ENCODE results near the gene SETD2.
A peak's percentile ranks its signal among the peaks of the same experiment; 100 is the strongest.
"Not testable (repeated sequence)": the region's sequence is repeated elsewhere in the genome, so short reads cannot be mapped to it uniquely, and the experiment has no call there.

The SETD2 gene

DNA sequence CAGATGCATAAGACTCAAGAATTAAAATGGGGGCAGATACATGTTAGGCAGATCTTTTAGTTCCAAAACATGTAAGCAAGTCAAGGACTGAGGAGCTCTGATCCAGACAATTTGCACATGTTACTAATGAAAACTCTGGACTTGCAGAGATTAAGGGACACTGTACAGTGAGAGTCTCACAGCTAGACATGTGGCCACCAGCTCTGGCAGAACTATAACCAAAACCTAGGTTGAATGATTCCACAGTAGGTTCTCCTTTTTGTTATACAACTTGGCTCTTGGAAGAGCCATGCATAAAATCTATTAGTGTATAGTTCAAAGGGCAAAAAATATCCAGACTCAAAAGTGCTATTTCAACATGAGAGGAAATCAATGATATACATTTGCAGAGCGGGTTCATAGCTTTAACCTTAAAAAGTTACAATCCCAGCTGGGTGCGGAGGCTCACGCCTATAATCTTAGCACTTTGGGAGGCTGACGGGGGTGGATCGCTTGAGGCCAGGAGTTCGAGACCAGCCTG, 61.8 kb downstream of the SETD2 start:
- Mint-ChIP-seq H3K4me1 (ENCODE audit: low read depth) (no peaks in the 10 kb centered on the region), H3K27ac (no peak overlapping the region), H3K27me3 (ENCODE audit: low read depth) (no peaks in the 10 kb centered on the region), H3K36me3 (ENCODE audit: low read depth) (peaks cover 29% of the 10 kb centered on the region), H3K9me3 (no peaks in the 10 kb centered on the region), H3K4me3 (no peak overlapping the region)

DNA sequence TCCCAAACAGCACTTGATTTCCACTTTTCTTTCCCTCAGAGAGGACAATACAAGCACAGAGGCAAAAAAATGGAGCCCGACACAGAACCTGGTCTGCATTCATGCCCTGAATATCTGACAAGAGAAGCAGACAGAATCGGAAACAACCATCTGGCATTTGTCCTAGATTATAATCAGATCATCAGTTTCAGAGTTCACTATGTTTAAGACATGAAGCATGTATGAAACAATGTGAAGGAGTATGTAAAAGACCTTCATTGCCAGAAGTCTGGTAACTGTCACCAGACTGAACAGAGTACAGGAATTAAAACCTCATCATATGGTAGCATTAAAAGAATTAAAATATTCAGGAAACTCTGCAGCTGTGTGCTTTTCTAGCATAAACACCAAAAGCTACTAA, 65.0 kb downstream of the SETD2 start:
- Mint-ChIP-seq H3K4me3 (no peak overlapping the region), H3K36me3 (ENCODE audit: low read depth) (peaks cover 36% of the 10 kb centered on the region), H3K27ac (no peak overlapping the region), H3K9me3 (no peaks in the 10 kb centered on the region), H3K4me1 (ENCODE audit: low read depth) (no peaks in the 10 kb centered on the region), H3K27me3 (ENCODE audit: low read depth) (no peaks in the 10 kb centered on the region)

DNA sequence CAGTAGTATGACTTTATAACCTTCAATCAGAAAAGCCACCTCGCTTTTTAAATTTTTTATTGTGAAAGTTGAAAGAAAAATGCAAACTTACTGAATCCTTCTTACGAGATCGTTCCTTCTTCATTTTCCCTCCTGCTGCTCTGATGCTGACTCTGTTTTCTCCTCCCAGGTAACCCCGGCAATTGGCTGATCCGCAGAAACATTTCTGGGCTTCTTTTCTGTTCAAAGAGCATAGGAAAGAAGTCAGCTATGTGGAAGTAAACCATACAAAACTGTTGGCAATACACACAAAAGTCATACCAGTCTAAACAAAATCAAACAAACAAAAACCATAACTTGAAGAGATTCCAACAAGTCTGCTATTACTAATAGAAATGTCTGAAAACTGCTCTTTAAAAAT, 66.0 kb downstream of the SETD2 start:
- Mint-ChIP-seq H3K9me3 (no peaks in the 10 kb centered on the region), H3K4me1 (ENCODE audit: low read depth) (no peaks in the 10 kb centered on the region), H3K27me3 (ENCODE audit: low read depth) (no peaks in the 10 kb centered on the region), H3K36me3 (ENCODE audit: low read depth) (peaks cover 30% of the 10 kb centered on the region), H3K27ac (no peak overlapping the region), H3K4me3 (no peak overlapping the region)

- Mint-ChIP-seq H3K27ac (no peak overlapping the region), H3K27me3 (ENCODE audit: low read depth) (no peaks in the 10 kb centered on the region), H3K4me3 (no peak overlapping the region), H3K9me3 (no peaks in the 10 kb centered on the region), H3K36me3 (ENCODE audit: low read depth) (peaks cover 26% of the 10 kb centered on the region), H3K4me1 (ENCODE audit: low read depth) (no peaks in the 10 kb centered on the region)
These were observed 67.0 kb downstream of the SETD2 start for GRCh38 chr3:47096959-47097358.

GRCh38 chr3:47092090-47092489, 71.8 kb downstream of the SETD2 start:
- Mint-ChIP-seq H3K9me3 (no peaks in the 10 kb centered on the region), H3K27me3 (ENCODE audit: low read depth) (no peaks in the 10 kb centered on the region), H3K4me3 (no peak overlapping the region), H3K36me3 (ENCODE audit: low read depth) (peaks cover 21% of the 10 kb centered on the region), H3K27ac (no peak overlapping the region), H3K4me1 (ENCODE audit: low read depth) (no peaks in the 10 kb centered on the region)

GRCh38 chr3:47089630-47090029, 74.3 kb downstream of the SETD2 start:
- H3K27ac Mint-ChIP-seq: no peak overlapping the region
- H3K4me1 Mint-ChIP-seq (ENCODE audit: low read depth): no peaks in the 10 kb centered on the region
- no peaks in the 10 kb centered on the region for H3K27me3 Mint-ChIP-seq (ENCODE audit: low read depth)
- H3K4me3 Mint-ChIP-seq: no peak overlapping the region
- H3K9me3 Mint-ChIP-seq: no peaks in the 10 kb centered on the region
- H3K36me3 Mint-ChIP-seq (ENCODE audit: low read depth): peaks cover 16% of the 10 kb centered on the region

DNA sequence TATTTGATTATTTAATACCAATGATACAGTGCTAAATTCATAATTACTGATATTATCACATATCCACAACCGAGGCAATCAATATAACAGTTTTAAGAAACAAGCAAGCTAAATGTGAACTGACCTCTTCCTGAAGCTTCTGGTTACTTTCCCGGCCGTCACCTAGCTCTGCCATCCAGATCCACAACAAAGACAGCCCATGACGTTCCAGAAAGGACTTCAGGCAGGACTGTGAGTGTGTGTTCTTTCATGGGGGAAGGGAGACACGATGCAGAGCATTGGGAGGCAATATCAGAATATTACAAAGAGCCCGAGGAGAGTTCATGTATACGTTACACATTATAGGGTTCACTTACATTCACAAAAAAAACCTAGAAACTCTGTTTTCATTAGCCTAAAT, 77.8 kb downstream of the SETD2 start:
- Mint-ChIP-seq H3K27me3 (ENCODE audit: low read depth) (no peaks in the 10 kb centered on the region), H3K27ac (no peak overlapping the region), H3K36me3 (ENCODE audit: low read depth) (peaks cover 32% of the 10 kb centered on the region), H3K9me3 (no peaks in the 10 kb centered on the region), H3K4me3 (no peak overlapping the region), H3K4me1 (ENCODE audit: low read depth) (peaks cover 12% of the 10 kb centered on the region)

DNA sequence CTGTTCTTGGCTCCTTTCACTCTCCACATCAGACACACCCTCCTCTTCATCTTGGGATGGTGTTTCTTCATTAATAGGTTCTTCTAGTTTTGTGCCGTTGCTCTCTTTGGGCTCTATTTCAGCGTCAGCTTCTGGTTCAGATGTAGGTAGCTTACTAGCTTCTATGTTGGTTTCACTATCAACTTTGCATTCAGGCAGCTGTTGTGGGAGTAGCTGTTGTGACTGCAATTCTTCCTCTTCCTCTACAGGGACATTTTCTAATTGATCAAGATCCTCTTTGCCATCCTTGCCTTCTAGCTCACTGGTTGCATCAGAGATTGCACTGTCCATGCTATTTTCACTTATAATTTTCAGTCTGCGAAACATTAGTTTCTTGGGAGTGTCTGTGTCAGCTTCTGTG, 80.1 kb downstream of the SETD2 start:
- H3K9me3 Mint-ChIP-seq: no peaks in the 10 kb centered on the region
- H3K36me3 Mint-ChIP-seq (ENCODE audit: low read depth): peaks cover 38% of the 10 kb centered on the region
- peak overlapping the region; percentile 66 for H3K27ac Mint-ChIP-seq
- H3K4me3 Mint-ChIP-seq: peak overlapping the region; percentile 11
- H3K27me3 Mint-ChIP-seq (ENCODE audit: low read depth): no peaks in the 10 kb centered on the region
- peaks cover 19% of the 10 kb centered on the region for H3K4me1 Mint-ChIP-seq (ENCODE audit: low read depth)

GRCh38 chr3:47082519-47082918, 81.4 kb downstream of the SETD2 start:
- peaks cover 19% of the 10 kb centered on the region for H3K4me1 Mint-ChIP-seq (ENCODE audit: low read depth)
- H3K36me3 Mint-ChIP-seq (ENCODE audit: low read depth): peaks cover 38% of the 10 kb centered on the region
- H3K27me3 Mint-ChIP-seq (ENCODE audit: low read depth): no peaks in the 10 kb centered on the region
- no peak overlapping the region for H3K27ac Mint-ChIP-seq
- no peaks in the 10 kb centered on the region for H3K9me3 Mint-ChIP-seq
- no peak overlapping the region for H3K4me3 Mint-ChIP-seq

GRCh38 chr3:47079432-47079831, 84.5 kb downstream of the SETD2 start:
- H3K27ac Mint-ChIP-seq: no peak overlapping the region
- H3K4me1 Mint-ChIP-seq (ENCODE audit: low read depth): peaks cover 19% of the 10 kb centered on the region
- H3K36me3 Mint-ChIP-seq (ENCODE audit: low read depth): peaks cover 41% of the 10 kb centered on the region
- H3K9me3 Mint-ChIP-seq: no peaks in the 10 kb centered on the region
- no peak overlapping the region for H3K4me3 Mint-ChIP-seq
- H3K27me3 Mint-ChIP-seq (ENCODE audit: low read depth): no peaks in the 10 kb centered on the region

- Mint-ChIP-seq H3K27me3 (ENCODE audit: low read depth) (no peaks in the 10 kb centered on the region), H3K36me3 (ENCODE audit: low read depth) (peaks cover 27% of the 10 kb centered on the region), H3K9me3 (no peaks in the 10 kb centered on the region), H3K4me3 (no peak overlapping the region), H3K4me1 (ENCODE audit: low read depth) (peaks cover 7% of the 10 kb centered on the region), H3K27ac (no peak overlapping the region)
These were observed 90.2 kb downstream of the SETD2 start for GRCh38 chr3:47073685-47074084.

DNA sequence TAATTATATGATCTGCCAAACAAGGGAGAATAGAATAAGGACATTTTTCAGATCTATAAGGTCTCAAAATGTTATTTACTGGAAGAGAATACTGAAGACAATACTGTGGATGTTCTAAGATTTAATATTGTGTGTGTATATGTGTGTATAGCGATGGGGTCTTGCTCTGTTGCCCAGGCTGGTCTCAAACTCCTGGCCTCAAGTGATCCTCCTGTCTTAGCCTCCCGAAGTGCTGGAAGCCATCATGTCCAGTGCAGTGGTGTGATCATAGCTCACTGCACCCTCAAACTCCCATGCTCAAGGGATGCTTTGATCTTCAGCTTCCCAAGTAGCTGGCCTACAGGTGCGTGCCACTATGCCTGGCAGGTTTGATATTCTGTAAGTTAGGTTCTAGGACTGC, 93.1 kb downstream of the SETD2 start:
- Mint-ChIP-seq H3K27ac (no peak overlapping the region), H3K4me1 (ENCODE audit: low read depth) (peaks cover 7% of the 10 kb centered on the region), H3K9me3 (no peaks in the 10 kb centered on the region), H3K36me3 (ENCODE audit: low read depth) (peaks cover 17% of the 10 kb centered on the region), H3K27me3 (ENCODE audit: low read depth) (no peaks in the 10 kb centered on the region), H3K4me3 (no peak overlapping the region)

GRCh38 chr3:47066259-47066658, 97.7 kb downstream of the SETD2 start:
- not testable (repeated sequence) for H3K4me3 Mint-ChIP-seq; H3K9me3 Mint-ChIP-seq; H3K4me1 Mint-ChIP-seq (ENCODE audit: low read depth); H3K27ac Mint-ChIP-seq; H3K27me3 Mint-ChIP-seq (ENCODE audit: low read depth)
- peaks cover 26% of the 10 kb centered on the region for H3K36me3 Mint-ChIP-seq (ENCODE audit: low read depth)

- Mint-ChIP-seq H3K27me3 (ENCODE audit: low read depth) (no peaks in the 10 kb centered on the region), H3K4me3 (no peak overlapping the region), H3K27ac (no peak overlapping the region), H3K9me3 (no peaks in the 10 kb centered on the region), H3K4me1 (ENCODE audit: low read depth) (peaks cover 5% of the 10 kb centered on the region), H3K36me3 (ENCODE audit: low read depth) (peaks cover 26% of the 10 kb centered on the region)
These were observed 98.2 kb downstream of the SETD2 start for GRCh38 chr3:47065681-47066080.

DNA sequence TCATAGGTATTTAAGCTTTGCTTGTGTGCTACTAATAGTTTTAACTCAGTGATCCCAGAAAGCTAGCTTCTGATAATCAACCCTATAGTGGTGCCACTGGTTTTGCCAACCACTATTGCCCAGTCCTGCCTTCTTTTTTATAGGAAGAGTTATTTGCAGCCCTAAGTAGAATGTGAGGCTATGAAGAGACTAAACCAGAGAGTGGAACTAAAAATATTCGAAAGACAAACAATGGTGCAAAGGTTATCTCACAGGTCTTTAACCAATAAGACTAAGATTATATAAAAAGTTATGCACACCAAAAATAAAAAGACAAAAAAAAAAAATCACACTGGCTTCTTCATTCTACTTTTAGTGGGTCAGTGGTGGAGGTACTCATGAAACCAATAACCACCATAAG, 98.9 kb downstream of the SETD2 start:
- peaks cover 25% of the 10 kb centered on the region for H3K36me3 Mint-ChIP-seq (ENCODE audit: low read depth)
- no peak overlapping the region for H3K27ac Mint-ChIP-seq
- H3K27me3 Mint-ChIP-seq (ENCODE audit: low read depth): no peaks in the 10 kb centered on the region
- H3K4me1 Mint-ChIP-seq (ENCODE audit: low read depth): peaks cover 5% of the 10 kb centered on the region
- H3K9me3 Mint-ChIP-seq: no peaks in the 10 kb centered on the region
- H3K4me3 Mint-ChIP-seq: no peak overlapping the region

GRCh38 chr3:47057212-47057671, 106.7 kb downstream of the SETD2 start:
- no peaks in the 10 kb centered on the region for H3K27me3 Mint-ChIP-seq (ENCODE audit: low read depth)
- peak overlapping the region; percentile 59 for H3K27ac Mint-ChIP-seq
- H3K36me3 Mint-ChIP-seq (ENCODE audit: low read depth): peaks cover 35% of the 10 kb centered on the region
- H3K9me3 Mint-ChIP-seq: no peaks in the 10 kb centered on the region
- H3K4me3 Mint-ChIP-seq: peak overlapping the region; percentile 9
- peaks cover 34% of the 10 kb centered on the region for H3K4me1 Mint-ChIP-seq (ENCODE audit: low read depth)
